Transverse colon (tissue), 3 donors: Measurements from ENCODE around the gene CRYBG1.

Source experiments
- POLR2A ChIP-seq: fragments of 450-650 bp; IDR thresholded peaks from one replicate; pipeline ENCODE4 v1.6.1; 2016; ENCODE audit warnings: antibody characterized with exemption, mild to moderate bottlenecking, moderate library complexity
- POLR2AphosphoS5 ChIP-seq, 3 donors: sonication (generic); formaldehyde crosslinking; IDR thresholded peaks; one replicate each; pipeline ENCODE4 v1.6.1; 2016; ENCODE audit warnings: antibody characterized with exemption in 3 of 3

DNA sequence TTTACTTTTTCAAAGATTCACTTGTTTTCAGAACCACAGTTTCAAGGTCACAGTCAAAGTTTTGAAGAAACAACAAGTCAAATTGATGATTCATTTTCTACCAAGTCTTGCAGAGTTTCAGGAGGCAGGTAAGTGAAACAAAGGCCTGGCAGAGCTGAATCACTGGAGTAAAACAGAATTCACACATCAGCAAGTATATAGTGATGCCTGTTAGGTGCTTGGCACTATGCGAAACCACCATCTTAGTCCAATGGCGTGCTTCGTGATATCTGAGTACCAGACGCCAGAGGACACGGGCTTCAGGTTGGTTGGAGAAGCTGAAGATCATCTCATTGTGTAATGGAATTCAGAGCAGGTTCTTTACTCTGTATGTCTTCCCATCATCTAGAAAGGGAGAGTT, 192.9 kb downstream of the CRYBG1 start:
- TF ChIP-seq POLR2A (no peak), POLR2AphosphoS5 (IDR thresholded peaks at IDR 0.05) (no peak)
